ENCODE results near the gene CLTCL1.

GRCh38 chr22:19235874-19236273, 55.6 kb downstream of the CLTCL1 start:
- TF ChIP-seq CTCF (IDR thresholded peaks at IDR 0.05) (no peak), POLR2AphosphoS5 (IDR thresholded peaks at IDR 0.05; ENCODE audit: low read depth, low read length) (no peak)
